Measurements from ENCODE around the gene BCR.
"Not testable (repeated sequence)": the region's sequence is repeated elsewhere in the genome, so short reads cannot be mapped to it uniquely, and the experiment has no call there.

Gene BCR

DNA sequence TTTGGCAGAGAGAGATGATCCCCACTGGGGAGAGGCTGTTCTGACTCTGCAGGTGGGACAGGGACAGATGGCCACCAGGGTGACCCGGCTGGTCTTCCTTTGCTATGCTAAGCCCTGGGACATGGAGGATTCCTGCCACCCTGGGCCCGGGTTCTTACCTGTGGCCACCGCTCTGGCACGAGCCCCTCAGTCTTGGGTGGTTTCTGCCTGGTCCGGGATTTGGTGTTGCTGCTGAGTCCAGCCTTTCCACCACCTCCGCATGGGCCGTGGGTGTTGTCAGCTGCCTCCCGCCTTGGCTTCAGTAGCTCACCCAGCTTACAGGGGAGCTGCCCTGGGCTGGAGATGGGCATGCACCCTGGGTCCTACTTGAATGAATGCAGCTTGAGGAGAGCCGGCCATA, 138.0 kb downstream of the BCR start:
- DNase-seq (ENCODE audit: low spot score) = not testable (repeated sequence)

GRCh38 chr22:23322497-23323080, 142.3 kb downstream of the BCR start:
- DNase-seq (ENCODE audit: low spot score) = not testable (repeated sequence)

GRCh38 chr22:23323960-23324688, 143.8 kb downstream of the BCR start:
- not testable (repeated sequence) for DNase-seq (ENCODE audit: low spot score)

GRCh38 chr22:23325183-23325582, 144.9 kb downstream of the BCR start:
- DNase-seq (ENCODE audit: low spot score) = no peak

DNA sequence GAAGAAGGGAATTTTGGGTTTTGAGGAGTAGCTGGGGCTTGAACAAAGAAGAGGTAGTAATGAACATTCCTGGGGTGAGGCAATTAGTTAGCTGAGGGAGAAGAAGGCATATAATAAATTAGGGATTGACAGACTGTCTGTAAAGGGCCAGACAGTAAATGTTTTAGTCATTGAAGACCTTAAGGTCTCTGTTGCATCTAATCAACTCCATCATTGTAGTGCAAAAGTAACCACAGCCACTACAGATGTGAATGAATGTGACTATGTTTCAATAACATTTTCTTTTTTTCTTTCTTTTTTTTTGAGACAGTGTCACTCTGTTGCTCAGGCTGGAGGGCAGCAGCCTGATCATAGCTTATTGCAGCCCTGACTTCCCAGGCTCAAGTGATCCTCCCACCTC, 153.5 kb downstream of the BCR start:
- DNase-seq (ENCODE audit: low spot score) = not testable (repeated sequence)

- not testable (repeated sequence) for DNase-seq (ENCODE audit: low spot score)
Observed at GRCh38 chr22:23337672-23338071, 157.4 kb downstream of the BCR start.

- not testable (repeated sequence) for DNase-seq (ENCODE audit: low spot score)
Observed at GRCh38 chr22:23341942-23342695, 161.8 kb downstream of the BCR start.

GRCh38 chr22:23351321-23351720, 171.0 kb downstream of the BCR start:
- DNase-seq (ENCODE audit: low spot score) = no peak

GRCh38 chr22:23353004-23353403, 172.7 kb downstream of the BCR start:
- no peak for DNase-seq (ENCODE audit: low spot score)

DNA sequence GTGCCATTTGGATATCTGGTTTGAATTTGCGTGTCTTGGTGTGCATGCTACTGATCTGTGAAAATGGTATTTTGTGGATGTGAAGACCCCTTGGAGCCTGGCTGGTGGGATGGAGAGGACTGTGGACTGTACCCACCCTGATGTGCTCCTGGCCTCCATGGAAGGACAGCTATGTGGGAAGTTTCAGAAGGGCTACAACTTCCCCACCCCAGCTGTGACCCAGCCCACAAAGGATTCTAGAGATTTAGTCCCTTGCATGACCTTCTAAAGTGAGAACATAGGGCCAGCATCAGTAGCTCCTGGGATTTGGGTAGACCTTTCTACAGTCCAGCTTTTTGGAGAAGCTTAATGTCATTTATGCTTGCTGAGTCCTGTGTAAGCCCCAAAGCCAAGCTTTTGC, 173.4 kb downstream of the BCR start:
- DNase-seq (ENCODE audit: low spot score) = no peak

- no peak for DNase-seq (ENCODE audit: low spot score)
Observed at GRCh38 chr22:23356094-23356493, 175.8 kb downstream of the BCR start.

DNA sequence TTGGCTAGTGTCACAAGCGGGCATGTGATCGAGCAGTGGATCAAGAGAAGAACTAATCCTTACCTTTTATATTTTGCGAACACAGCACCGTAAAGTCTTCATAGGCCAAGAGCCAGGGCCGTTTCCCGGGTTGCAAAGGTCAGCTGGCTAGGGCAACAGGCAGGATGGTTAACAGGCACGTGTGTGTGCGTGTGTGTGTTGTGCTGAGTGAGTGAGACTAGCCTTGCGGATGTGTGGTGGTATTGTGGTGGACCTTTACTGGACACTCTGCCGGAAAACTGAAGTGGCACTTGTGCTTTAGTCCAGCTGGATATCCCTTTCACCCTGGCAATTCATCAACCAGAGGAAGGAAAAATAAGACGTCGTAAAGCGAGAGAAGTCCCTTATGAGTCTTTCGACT, 176.7 kb downstream of the BCR start:
- no peak for DNase-seq (ENCODE audit: low spot score)

DNA sequence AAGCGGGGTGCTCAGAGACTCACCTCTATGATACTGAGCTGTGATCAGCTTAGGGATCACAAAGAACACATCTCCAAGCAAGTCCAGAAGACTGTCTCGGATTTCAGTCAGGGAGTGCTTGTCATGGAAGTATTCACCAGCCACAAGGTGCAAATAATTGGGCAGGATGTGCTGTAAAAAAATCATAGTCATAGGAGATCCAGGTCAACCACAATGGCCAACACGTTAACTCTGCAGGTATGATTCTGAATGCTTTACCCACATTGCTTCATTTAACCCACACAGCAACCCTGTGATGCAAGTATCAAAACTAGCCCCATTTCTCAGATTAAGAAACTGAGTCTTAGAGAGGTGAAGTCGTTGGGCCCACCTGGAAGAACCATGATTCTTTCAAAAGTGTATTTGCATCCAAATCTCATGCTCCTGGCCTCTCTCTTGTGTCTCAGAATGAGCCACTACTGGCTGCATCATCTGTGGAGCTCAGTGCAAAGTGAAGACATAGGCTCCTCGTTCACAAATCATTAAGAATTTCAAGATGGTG, 179.3 kb downstream of the BCR start:
- no peak for DNase-seq (ENCODE audit: low spot score)

DNA sequence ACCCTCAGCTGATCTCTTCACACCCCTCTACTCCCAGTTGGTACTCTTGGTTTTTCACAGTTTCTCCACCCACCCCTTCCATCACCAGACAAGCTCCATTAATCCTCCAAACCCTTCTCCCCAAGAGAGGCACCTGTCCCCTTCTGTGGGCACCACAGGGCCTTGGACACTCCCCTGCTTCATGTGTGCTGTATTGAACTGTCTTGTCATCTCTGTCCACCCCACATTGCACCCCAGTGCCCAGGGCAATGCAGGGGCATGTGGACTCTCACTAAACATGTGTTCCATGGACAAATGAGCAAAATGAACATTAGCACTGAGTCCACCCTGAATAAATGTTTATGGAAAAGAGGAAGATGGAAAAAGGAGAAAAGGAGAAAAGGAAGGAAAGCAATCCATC, 181.4 kb downstream of the BCR start:
- DNase-seq (ENCODE audit: low spot score) = no peak

DNA sequence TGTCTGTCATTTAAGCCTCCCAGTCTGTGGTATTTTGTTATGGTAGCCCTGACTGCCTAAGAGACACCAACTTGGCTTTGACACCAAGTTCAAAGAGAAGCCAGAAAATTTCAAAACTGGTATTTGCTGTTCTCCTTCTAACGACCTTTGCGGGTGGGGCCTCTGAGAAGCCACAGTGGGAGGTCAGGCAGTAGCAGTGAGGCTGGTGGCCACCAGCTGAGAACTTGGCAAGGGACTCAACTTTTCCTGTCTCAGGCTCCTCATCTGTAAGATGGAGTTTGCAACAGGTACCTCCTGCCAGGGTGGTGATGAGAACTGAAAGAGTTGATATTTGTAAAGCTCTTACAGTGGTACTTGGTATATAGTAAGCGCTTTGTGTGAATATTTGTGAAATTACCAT, 183.4 kb downstream of the BCR start:
- no peak for DNase-seq (ENCODE audit: low spot score)

- no peak for DNase-seq (ENCODE audit: low spot score)
Observed at GRCh38 chr22:23364389-23364788, 184.1 kb downstream of the BCR start.

DNA sequence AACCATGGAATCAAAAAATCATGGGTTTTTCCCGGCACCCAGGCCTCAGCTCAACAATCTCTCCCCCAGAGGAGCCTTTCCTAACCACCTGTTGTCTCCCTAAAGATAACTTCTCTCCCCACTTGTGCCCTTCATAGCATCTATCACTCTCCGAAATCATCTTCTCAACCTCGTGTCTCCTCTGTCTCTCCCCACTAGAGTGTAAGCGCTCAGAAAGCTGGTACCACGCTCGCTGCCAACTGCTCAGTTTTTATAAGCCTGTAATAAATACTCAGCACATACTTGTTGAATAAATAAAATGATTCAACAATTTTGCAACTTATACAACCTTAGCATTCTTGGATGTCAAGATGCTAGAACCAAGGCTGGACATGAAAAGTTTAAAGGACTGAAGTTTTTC, 185.2 kb downstream of the BCR start:
- no peak for DNase-seq (ENCODE audit: low spot score)

- no peak for DNase-seq (ENCODE audit: low spot score)
Observed at GRCh38 chr22:23365961-23366360, 185.7 kb downstream of the BCR start.

DNA sequence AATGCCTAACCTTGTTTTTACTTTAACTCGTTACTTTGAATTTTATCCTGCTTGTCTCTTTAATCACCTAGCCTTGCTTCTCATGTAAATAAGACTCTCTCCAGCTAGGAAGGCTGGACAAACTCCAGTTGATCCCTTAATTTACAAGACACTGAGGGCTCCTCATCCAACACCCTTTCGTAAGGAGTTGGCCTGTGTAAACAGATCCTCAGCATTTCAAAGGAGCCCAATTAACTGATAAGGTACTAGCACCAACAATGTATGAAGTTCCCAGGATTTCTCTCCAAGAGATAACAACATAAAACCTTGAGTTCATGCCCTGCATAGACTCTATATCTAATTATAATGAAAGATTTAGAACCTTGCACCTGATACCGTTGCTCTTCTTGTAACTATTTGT, 186.9 kb downstream of the BCR start:
- DNase-seq (ENCODE audit: low spot score) = not testable (repeated sequence)
